IMR-90 (cell line): ENCODE results near the gene SERTAD4. TPM values are rescaled to one million over a fixed set of nuclear protein-coding genes. Genes with fewer than 3 reads are reported as not detected.

ENCODE experiments used
- ATAC-seq: fragments of 200-7000 bp; cut with Tn5 transposase; 2 replicates; pipeline ENCODE4 v1.9.1; 2020; ENCODE audit warnings: low read depth, mild to moderate bottlenecking, moderate library complexity
- BruUV-seq: library from RNA; stranded (reverse); fragments of 400-500 nt; replicated peaks from 2 replicates; lab custom pipeline; 2021; lab: Mats Ljungman, UMichigan
- CTCF ChIA-PET: fragments of 300-600 bp; formaldehyde crosslinking; extraction: SDS; loops from one replicate; lab custom pipeline; 2021; ENCODE audit warnings: antibody characterized with exemption; lab: Yijun Ruan, JAX
- POLR2A ChIA-PET: fragments of 300-600 bp; sonication (Branson Sonifier 250); formaldehyde crosslinking; loops from one replicate; lab custom pipeline; 2022; ENCODE audit warnings: antibody characterized with exemption; ENCODE audit not compliant: unreplicated experiment; lab: Charles Lee
- DNase-seq: peaks from one replicate; pipeline ENCODE4 v3.0.0; 2013
- H2AFZ ChIP-seq: replicated peaks from 2 replicates; pipeline ENCODE3; 2013; ENCODE audit warnings: low read length, mild to moderate bottlenecking; ENCODE audit not compliant: poor library complexity
- H2AK5ac ChIP-seq: 2 replicates; pipeline ENCODE4 v1.6.1; 2013; ENCODE audit warnings: low read depth, low read length, inconsistent platforms
- H2AK9ac ChIP-seq: replicated peaks from 2 replicates; pipeline ENCODE3; 2013; ENCODE audit warnings: mild to moderate bottlenecking, low read depth, low read length, moderate library complexity; ENCODE audit not compliant: poor library complexity
- H2BK120ac ChIP-seq: 2 replicates; pipeline ENCODE4 v1.6.1; 2013; ENCODE audit warnings: low read depth, low read length, inconsistent platforms
- H2BK15ac ChIP-seq: 3 replicates; pipeline ENCODE4 v1.6.1; 2013; ENCODE audit warnings: low read depth, low read length, inconsistent platforms
- H2BK20ac ChIP-seq: 2 replicates; pipeline ENCODE4 v1.6.1; 2013; ENCODE audit warnings: low read depth, mild to moderate bottlenecking, inconsistent platforms, low read length, moderate library complexity
- H2BK5ac ChIP-seq: 2 replicates; pipeline ENCODE4 v1.6.1; 2013; ENCODE audit warnings: mild to moderate bottlenecking, low read depth, low read length, inconsistent platforms; ENCODE audit not compliant: poor library complexity, severe bottlenecking
- H3K14ac ChIP-seq: replicated peaks from 2 replicates; pipeline ENCODE4 v1.6.1; 2013; ENCODE audit warnings: low read depth, low read length, inconsistent platforms
- H3K18ac ChIP-seq: 2 replicates; pipeline ENCODE4 v1.6.1; 2013; ENCODE audit warnings: low read depth, low read length, control low read depth
- H3K23ac ChIP-seq: 2 replicates; pipeline ENCODE4 v1.6.1; 2013; ENCODE audit warnings: low read depth, low read length, inconsistent platforms
- H3K27ac ChIP-seq: 2 replicates; pipeline ENCODE4 v1.5.1; 2013; ENCODE audit warnings: mild to moderate bottlenecking, control low read depth, low read length; ENCODE audit not compliant: insufficient read depth
- H3K27me3 ChIP-seq: 2 replicates; pipeline ENCODE4 v1.6.1; 2013; ENCODE audit warnings: low read length; ENCODE audit not compliant: control insufficient read depth, insufficient read depth
- H3K36me3 ChIP-seq: 2 replicates; pipeline ENCODE4 v1.6.1; 2013; ENCODE audit warnings: low read length, mixed read lengths; ENCODE audit not compliant: control insufficient read depth, insufficient read depth
- H3K4ac ChIP-seq: 2 replicates; pipeline ENCODE4 v1.6.1; 2013; ENCODE audit warnings: low read depth, low read length, inconsistent platforms
- H3K4me1 ChIP-seq: 2 replicates; pipeline ENCODE4 v1.6.1; 2013; ENCODE audit warnings: low read length, mixed read lengths; ENCODE audit not compliant: control insufficient read depth, insufficient read depth
- H3K4me2 ChIP-seq: 2 replicates; pipeline ENCODE4 v1.6.1; 2013; ENCODE audit warnings: low read depth, mild to moderate bottlenecking, control low read depth, low read length, moderate library complexity
- H3K4me3 ChIP-seq: 2 replicates; pipeline ENCODE4 v1.5.1; 2013; ENCODE audit warnings: low read depth, mild to moderate bottlenecking, control low read depth, low read length, moderate library complexity; ENCODE audit not compliant: insufficient read depth
- H3K56ac ChIP-seq: 2 replicates; pipeline ENCODE4 v1.6.1; 2013; ENCODE audit warnings: low read length, inconsistent platforms; ENCODE audit not compliant: insufficient read depth; ENCODE audit errors: extremely low read depth
- H3K79me1 ChIP-seq, 2 experiments: 2 replicates each; pipeline ENCODE4 v1.6.1; 2013; ENCODE audit warnings: low read length in 2 of 2, inconsistent platforms in 1 of 2, low read depth in 1 of 2
- H3K9ac ChIP-seq: 2 replicates; pipeline ENCODE4 v1.6.1; 2013; ENCODE audit warnings: low read depth, low read length, control low read depth
- H3K9me1 ChIP-seq: 2 replicates; pipeline ENCODE4 v1.6.1; 2013; ENCODE audit warnings: low read length, inconsistent platforms; ENCODE audit not compliant: insufficient read depth
- H3K9me3 ChIP-seq: 2 replicates; pipeline ENCODE4 v1.6.1; 2013; ENCODE audit warnings: low read length; ENCODE audit not compliant: control insufficient read depth, insufficient read depth
- H4K20me1 ChIP-seq: 2 replicates; pipeline ENCODE4 v1.6.1; 2013; ENCODE audit warnings: low read length, inconsistent platforms; ENCODE audit not compliant: insufficient read depth
- H4K5ac ChIP-seq: 2 replicates; pipeline ENCODE4 v1.6.1; 2013; ENCODE audit warnings: mild to moderate bottlenecking, low read depth, low read length, control low read depth
- H4K8ac ChIP-seq, 2 experiments: 2 replicates each; pipeline ENCODE4 v1.6.1; 2013; ENCODE audit warnings: low read depth in 2 of 2, low read length in 2 of 2, control low read depth in 1 of 2, inconsistent platforms in 1 of 2
- H4K91ac ChIP-seq: 2 replicates; pipeline ENCODE4 v1.6.1; 2013; ENCODE audit warnings: low read depth, low read length, inconsistent platforms; ENCODE audit not compliant: insufficient read depth
- BHLHE40 ChIP-seq: fragments of 150-350 bp; IDR thresholded peaks from 2 replicates; pipeline ENCODE4 v1.6.1; 2016; ENCODE audit warnings: mild to moderate bottlenecking, low read depth, low read length
- CHD1 ChIP-seq: IDR thresholded peaks from 2 replicates; pipeline ENCODE4 v1.6.1; 2012; ENCODE audit warnings: low read depth, low read length, improper control_type of control experiment
- MAFK ChIP-seq: IDR thresholded peaks from 2 replicates; pipeline ENCODE4 v1.6.1; 2012; ENCODE audit warnings: low read depth, low read length, improper control_type of control experiment
- MAZ ChIP-seq: IDR thresholded peaks from 2 replicates; pipeline ENCODE4 v1.6.1; 2012; ENCODE audit warnings: low read depth, mild to moderate bottlenecking, low read length, improper control_type of control experiment, moderate library complexity, borderline replicate concordance
- MXI1 ChIP-seq: IDR thresholded peaks from 2 replicates; pipeline ENCODE4 v1.6.1; 2012; ENCODE audit warnings: low read depth, mild to moderate bottlenecking, low read length, moderate library complexity, borderline replicate concordance
- NFE2L2 ChIP-seq: fragments of 150-350 bp; IDR thresholded peaks from 2 replicates; pipeline ENCODE4 v1.6.1; 2016; ENCODE audit warnings: low read depth, mild to moderate bottlenecking, low read length
- POLR2A ChIP-seq: IDR thresholded peaks from 2 replicates; pipeline ENCODE4 v1.6.1; 2012; ENCODE audit warnings: mild to moderate bottlenecking, low read depth, low read length
- RAD21 ChIP-seq: IDR thresholded peaks from 2 replicates; pipeline ENCODE4 v1.6.1; 2012; ENCODE audit warnings: low read length, improper control_type of control experiment
- RFX5 ChIP-seq: IDR thresholded peaks from 2 replicates; pipeline ENCODE4 v1.8.0; 2012; ENCODE audit warnings: low read depth, mild to moderate bottlenecking, low read length, moderate library complexity
- SMC3 ChIP-seq: fragments of 150-350 bp; IDR thresholded peaks from 2 replicates; pipeline ENCODE4 v1.6.1; 2016; ENCODE audit warnings: low read depth, mild to moderate bottlenecking, antibody characterized with exemption, low read length, moderate library complexity
- WGBS, 2 experiments: methylation state at CpG; one replicate each; pipeline versions ENCODE4 v1.1.5 to v1.1.7; 2013; ENCODE audit warnings: missing lambda C conversion rate in 2 of 2; ENCODE audit not compliant: insufficient read length in 1 of 2; ENCODE audit errors: extremely low coverage in 2 of 2; 5-methylcytosine and 5-hydroxymethylcytosine counted together
- dilution Hi-C: fragments of 300-500 bp; cut with HindIII; formaldehyde crosslinking; loops from one replicate; pipeline ENCODE4 v1.14.3; 2018; ENCODE audit warnings: low sequenced_read_pairs; ENCODE audit not compliant: unreplicated experiment
- in situ Hi-C: fragments of 300-500 bp; cut with MboI; formaldehyde crosslinking; loops from 3 replicates; pipeline ENCODE4 v1.14.3; 2019; ENCODE audit warnings: low sequenced_read_pairs, inconsistent platforms, mixed read lengths
- intact Hi-C: fragments of 100-400 bp; cut with micrococcal nuclease; formaldehyde crosslinking; loops from 2 replicates; pipeline ENCODE4 v1.10.0; 2022
- polyA plus RNA-seq, 3 experiments: library from polyadenylated mRNA; depleted of rRNA; stranded (reverse); fragments of >200 nt; gene quantifications; 2 replicates each; pipeline ENCODE4 v1.2.3, GENCODE V29; 2012; ENCODE audit warnings: low replicate concordance in 1 of 3
- total RNA-seq: library from RNA; depleted of rRNA; stranded (reverse); fragments of >200 nt; gene quantifications from 2 replicates; pipeline ENCODE4 v1.2.3, GENCODE V29; 2012
- TF ChIP-seq, protein P1 (sequence below): fragments of 150-350 bp; IDR thresholded peaks from 2 replicates; pipeline ENCODE4 v1.6.1; 2016; ENCODE audit warnings: low read depth, mild to moderate bottlenecking, low read length, moderate library complexity, borderline replicate concordance
- TF ChIP-seq, protein P2 (sequence below): conservative IDR thresholded peaks from 2 replicates; pipeline ENCODE4 v1.5.1; 2012; ENCODE audit warnings: mild to moderate bottlenecking, low read depth, low read length, improper control_type of control experiment
- TF ChIP-seq, protein P3 (sequence below): fragments of 150-350 bp; IDR thresholded peaks from 2 replicates; pipeline ENCODE4 v1.6.1; 2017; ENCODE audit warnings: mild to moderate bottlenecking, antibody characterized with exemption, low read length, low read depth

Gene SERTAD4
- total and polyA plus RNA-seq, 2 of the 4 experiments (the other 2 are of a cell fraction): under 0.01 to 0.22 TPM

DNA sequence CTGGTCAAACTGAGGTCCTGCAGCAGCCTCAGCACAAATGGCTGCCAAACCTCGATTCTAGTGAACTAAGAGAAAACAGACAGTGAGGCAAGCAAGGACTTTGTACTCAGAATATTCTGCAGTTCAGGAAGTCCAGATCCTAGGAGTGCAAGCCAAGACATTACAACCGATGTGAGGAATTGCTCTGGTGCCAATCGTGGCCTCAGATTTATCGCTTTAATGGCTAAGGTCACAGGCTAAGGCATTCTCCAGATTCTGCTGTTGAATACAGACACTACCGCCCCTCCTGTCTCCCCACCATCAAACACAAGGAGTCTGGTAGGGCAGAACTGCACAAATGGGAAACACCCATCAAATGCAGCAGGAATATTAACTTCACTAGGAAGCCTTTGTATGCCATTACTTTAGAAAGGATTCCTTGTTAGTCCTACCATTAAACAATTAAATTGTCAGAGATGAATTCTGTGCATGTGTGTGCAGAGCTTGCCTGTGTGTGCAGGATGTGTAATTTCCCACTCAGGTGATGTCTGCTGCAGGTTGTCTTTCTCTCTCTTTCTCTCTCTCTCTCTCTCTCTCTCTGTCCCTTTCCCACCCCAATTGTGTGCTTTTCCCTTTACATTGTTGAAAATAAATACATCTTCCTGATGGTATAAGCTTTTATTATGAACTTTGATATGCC is 9.2 kb upstream of the SERTAD4 start (continued):
- TF ChIP-seq RAD21 (no peak), NFE2L2 (no peak), MAZ (no peak), RFX5 (no peak), MAFK (no peak), BHLHE40 (no peak)

DNA sequence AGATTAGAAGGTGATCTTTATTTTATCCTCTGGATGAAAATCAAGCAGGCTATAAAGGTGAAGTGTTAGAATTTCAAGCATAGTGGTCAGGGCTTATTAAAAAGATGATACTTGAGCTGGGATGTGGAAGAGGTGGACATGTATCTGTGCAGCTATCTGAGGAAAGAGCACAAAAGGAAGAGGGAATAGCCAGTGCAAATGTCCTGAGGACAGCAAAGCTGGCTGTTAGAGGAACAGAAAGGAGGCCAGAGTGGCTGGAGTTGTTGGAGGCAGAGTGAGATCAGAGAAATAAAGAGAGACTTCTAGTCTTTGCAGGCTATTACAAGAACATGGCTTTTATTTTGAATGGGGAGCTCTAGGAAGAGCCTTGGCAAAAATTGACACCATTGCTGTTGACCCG is 4.4 kb upstream of the SERTAD4 start:
- DNase-seq (no peak), ATAC-seq (no peak)
- Histone ChIP-seq H3K9me1 (no peaks in the 10 kb centered on the region), H3K4me3 (no peak overlapping the region), H2BK120ac (no peak overlapping the region), H3K27ac (no peak overlapping the region), H4K91ac (no peak overlapping the region), H4K20me1 (no peaks in the 10 kb centered on the region), H2AFZ (no peak overlapping the region), H3K27me3 (peaks cover 49% of the 10 kb centered on the region), H3K23ac (no peak overlapping the region), H3K14ac (no peak overlapping the region), H2AK5ac (no peak overlapping the region), H3K18ac (no peak overlapping the region), H3K9me3 (no peaks in the 10 kb centered on the region), H3K4me1 (no peaks in the 10 kb centered on the region), H3K9ac (no peak overlapping the region), H3K4me2 (no peak overlapping the region), H2BK20ac (no peak overlapping the region), H2BK15ac (no peak overlapping the region), H3K56ac (no peak overlapping the region), H4K5ac (no peak overlapping the region), H3K36me3 (no peaks in the 10 kb centered on the region), H4K8ac (no peak overlapping the region), H3K79me1 (no peaks in the 10 kb centered on the region), H3K4ac (no peak overlapping the region), H2BK5ac (no peak overlapping the region), H2AK9ac (no peak overlapping the region)
- CTCF ChIA-PET: no interaction called here
- WGBS, 2 experiments: 33% methylated on average over 1 of the region's 1 CpG; no CpG with 5 or more reads in 1 of the 2 experiments
- intact Hi-C loops: no loop called here
- dilution Hi-C loops: no loop called here
- in situ Hi-C loops: no loop called here
- no TSS peak for BruUV-seq
- POLR2A ChIA-PET: no interaction called here
- TF ChIP-seq RAD21 (no peak), CHD1 (no peak), MXI1 (no peak), RFX5 (no peak), BHLHE40 (no peak), MAFK (no peak), MAZ (no peak), POLR2A (no peak), SMC3 (no peak)
- TF ChIP-seq, protein P1, sequence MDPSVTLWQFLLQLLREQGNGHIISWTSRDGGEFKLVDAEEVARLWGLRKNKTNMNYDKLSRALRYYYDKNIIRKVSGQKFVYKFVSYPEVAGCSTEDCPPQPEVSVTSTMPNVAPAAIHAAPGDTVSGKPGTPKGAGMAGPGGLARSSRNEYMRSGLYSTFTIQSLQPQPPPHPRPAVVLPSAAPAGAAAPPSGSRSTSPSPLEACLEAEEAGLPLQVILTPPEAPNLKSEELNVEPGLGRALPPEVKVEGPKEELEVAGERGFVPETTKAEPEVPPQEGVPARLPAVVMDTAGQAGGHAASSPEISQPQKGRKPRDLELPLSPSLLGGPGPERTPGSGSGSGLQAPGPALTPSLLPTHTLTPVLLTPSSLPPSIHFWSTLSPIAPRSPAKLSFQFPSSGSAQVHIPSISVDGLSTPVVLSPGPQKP: no peak
- TF ChIP-seq, protein P2, sequence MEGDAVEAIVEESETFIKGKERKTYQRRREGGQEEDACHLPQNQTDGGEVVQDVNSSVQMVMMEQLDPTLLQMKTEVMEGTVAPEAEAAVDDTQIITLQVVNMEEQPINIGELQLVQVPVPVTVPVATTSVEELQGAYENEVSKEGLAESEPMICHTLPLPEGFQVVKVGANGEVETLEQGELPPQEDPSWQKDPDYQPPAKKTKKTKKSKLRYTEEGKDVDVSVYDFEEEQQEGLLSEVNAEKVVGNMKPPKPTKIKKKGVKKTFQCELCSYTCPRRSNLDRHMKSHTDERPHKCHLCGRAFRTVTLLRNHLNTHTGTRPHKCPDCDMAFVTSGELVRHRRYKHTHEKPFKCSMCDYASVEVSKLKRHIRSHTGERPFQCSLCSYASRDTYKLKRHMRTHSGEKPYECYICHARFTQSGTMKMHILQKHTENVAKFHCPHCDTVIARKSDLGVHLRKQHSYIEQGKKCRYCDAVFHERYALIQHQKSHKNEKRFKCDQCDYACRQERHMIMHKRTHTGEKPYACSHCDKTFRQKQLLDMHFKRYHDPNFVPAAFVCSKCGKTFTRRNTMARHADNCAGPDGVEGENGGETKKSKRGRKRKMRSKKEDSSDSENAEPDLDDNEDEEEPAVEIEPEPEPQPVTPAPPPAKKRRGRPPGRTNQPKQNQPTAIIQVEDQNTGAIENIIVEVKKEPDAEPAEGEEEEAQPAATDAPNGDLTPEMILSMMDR: no peak
- TF ChIP-seq, protein P3, sequence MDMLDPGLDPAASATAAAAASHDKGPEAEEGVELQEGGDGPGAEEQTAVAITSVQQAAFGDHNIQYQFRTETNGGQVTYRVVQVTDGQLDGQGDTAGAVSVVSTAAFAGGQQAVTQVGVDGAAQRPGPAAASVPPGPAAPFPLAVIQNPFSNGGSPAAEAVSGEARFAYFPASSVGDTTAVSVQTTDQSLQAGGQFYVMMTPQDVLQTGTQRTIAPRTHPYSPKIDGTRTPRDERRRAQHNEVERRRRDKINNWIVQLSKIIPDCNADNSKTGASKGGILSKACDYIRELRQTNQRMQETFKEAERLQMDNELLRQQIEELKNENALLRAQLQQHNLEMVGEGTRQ: no peak
